ENCODE measurements around the gene NKIRAS2. TPM values are rescaled to one million over a fixed set of nuclear protein-coding genes. Genes with fewer than 3 reads are reported as not detected.
A peak's percentile ranks its signal among the peaks of the same experiment; 100 is the strongest.

The NKIRAS2 gene
- total and polyA plus RNA-seq, 2 of the 13 experiments (the other 11 are each of a cell fraction or from before 2014, with no cell fraction given): 27.9 to 42.0 TPM

- no peak for TF ChIP-seq SKIL (CRISPR knock-in tag; IDR thresholded peaks at IDR 0.05; ENCODE audit: borderline replicate concordance)
- TF ChIP-seq NR2F2 (IDR thresholded peaks at IDR 0.05; ENCODE audit: borderline replicate concordance, low read depth): peak; percentile 36; the same call in 1 of the 2 replicates
- TF ChIP-seq SOX13 (IDR thresholded peaks at IDR 0.05): no peak
- TF ChIP-seq SOX13 (CRISPR knock-in tag; conservative IDR thresholded peaks at IDR 0.05 in 1 of 2, IDR thresholded peaks at IDR 0.05 in 1 of 2): peak in 1 of 2 experiments; percentile 74; a peak in 2 of 4 replicates
- no peak for TF ChIP-seq CREB1 (IDR thresholded peaks at IDR 0.05)
- TF ChIP-seq CREB1 (CRISPR knock-in tag; IDR thresholded peaks at IDR 0.05): peak; percentile 53; the same call in 1 of the 2 replicates
- TF ChIP-seq, protein P1, sequence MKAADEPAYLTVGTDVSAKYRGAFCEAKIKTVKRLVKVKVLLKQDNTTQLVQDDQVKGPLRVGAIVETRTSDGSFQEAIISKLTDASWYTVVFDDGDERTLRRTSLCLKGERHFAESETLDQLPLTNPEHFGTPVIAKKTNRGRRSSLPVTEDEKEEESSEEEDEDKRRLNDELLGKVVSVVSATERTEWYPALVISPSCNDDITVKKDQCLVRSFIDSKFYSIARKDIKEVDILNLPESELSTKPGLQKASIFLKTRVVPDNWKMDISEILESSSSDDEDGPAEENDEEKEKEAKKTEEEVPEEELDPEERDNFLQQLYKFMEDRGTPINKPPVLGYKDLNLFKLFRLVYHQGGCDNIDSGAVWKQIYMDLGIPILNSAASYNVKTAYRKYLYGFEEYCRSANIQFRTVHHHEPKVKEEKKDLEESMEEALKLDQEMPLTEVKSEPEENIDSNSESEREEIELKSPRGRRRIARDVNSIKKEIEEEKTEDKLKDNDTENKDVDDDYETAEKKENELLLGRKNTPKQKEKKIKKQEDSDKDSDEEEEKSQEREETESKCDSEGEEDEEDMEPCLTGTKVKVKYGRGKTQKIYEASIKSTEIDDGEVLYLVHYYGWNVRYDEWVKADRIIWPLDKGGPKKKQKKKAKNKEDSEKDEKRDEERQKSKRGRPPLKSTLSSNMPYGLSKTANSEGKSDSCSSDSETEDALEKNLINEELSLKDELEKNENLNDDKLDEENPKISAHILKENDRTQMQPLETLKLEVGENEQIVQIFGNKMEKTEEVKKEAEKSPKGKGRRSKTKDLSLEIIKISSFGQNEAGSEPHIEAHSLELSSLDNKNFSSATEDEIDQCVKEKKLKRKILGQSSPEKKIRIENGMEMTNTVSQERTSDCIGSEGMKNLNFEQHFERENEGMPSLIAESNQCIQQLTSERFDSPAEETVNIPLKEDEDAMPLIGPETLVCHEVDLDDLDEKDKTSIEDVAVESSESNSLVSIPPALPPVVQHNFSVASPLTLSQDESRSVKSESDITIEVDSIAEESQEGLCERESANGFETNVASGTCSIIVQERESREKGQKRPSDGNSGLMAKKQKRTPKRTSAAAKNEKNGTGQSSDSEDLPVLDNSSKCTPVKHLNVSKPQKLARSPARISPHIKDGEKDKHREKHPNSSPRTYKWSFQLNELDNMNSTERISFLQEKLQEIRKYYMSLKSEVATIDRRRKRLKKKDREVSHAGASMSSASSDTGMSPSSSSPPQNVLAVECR (CRISPR knock-in tag; IDR thresholded peaks at IDR 0.05; ENCODE audit: borderline replicate concordance): no peak
- 0 out of 2 replicates have a peak, but pooled peaks have one; percentile 17 for TF ChIP-seq RXRB (CRISPR knock-in tag; IDR thresholded peaks at IDR 0.05; ENCODE audit: borderline replicate concordance)
Observed at GRCh38 chr17:42002792-42003301, 17.0 kb upstream of the NKIRAS2 start (continued).

All from HepG2 (cell line).